Neutrophil (primary cell): ENCODE data around the gene DISC1.

ENCODE experiments used
- H3K27ac ChIP-seq: fragments of 200-600 bp; sonication (generic); 2 replicates; pipeline ENCODE4 v1.5.1; 2016; ENCODE audit warnings: mild to moderate bottlenecking, moderate library complexity
- H3K27me3 ChIP-seq: fragments of 200-600 bp; sonication (generic); 2 replicates; pipeline ENCODE4 v1.6.0; 2016; ENCODE audit warnings: mild to moderate bottlenecking
- H3K36me3 ChIP-seq: fragments of 200-600 bp; sonication (generic); 2 replicates; pipeline ENCODE4 v1.5.1; 2017
- H3K4me1 ChIP-seq, 2 experiments: fragments of 200-600 bp in 1 of 2; sonication (generic) in 1 of 2; 1 replicate in 1 of 2; 2 replicates in 1 of 2; pipeline versions ENCODE4 v1.5.1 to v1.6.1; 2013 to 2016; ENCODE audit warnings: low read depth in 1 of 2, low read length in 1 of 2, mild to moderate bottlenecking in 1 of 2, moderate library complexity in 1 of 2; ENCODE audit not compliant: control insufficient read depth in 1 of 2, insufficient read depth in 1 of 2
- H3K4me3 ChIP-seq, 2 experiments: fragments of 200-600 bp in 1 of 2; sonication (generic) in 1 of 2; 1 replicate in 1 of 2; 2 replicates in 1 of 2; pipeline ENCODE4 v1.5.1; 2013 to 2016; ENCODE audit warnings: low read depth in 1 of 2, low read length in 1 of 2, mild to moderate bottlenecking in 1 of 2, moderate library complexity in 1 of 2
- H3K9me3 ChIP-seq: fragments of 200-600 bp; sonication (generic); 2 replicates; pipeline ENCODE4 v1.5.1; 2016
- TF ChIP-seq, protein P1 (sequence below): fragments of 200-600 bp; sonication (generic); IDR thresholded peaks from 2 replicates; pipeline ENCODE4 v1.5.1; 2016; ENCODE audit warnings: antibody characterized with exemption

DISC1 gene

DNA sequence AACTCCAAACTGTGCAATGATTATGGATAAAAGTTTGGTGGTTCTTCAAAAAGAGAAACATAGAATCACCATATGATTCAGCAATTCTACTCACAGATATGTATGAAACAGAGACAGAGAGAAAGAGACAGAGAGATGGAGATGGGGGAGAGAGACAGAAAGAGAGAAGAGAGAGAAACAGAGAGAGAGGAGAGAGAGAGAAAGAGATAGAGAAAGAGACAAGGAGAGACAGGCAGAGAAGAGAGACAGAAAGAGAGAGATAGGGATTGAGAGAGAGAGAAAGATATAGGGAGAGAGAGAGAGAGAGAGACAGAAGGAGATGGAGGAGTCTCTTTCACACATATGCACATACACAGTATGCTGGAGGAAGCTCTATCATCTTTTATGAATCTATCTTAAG is 87.8 kb downstream of the DISC1 start:
- Histone ChIP-seq H3K27ac (no peak overlapping the region), H3K4me1 (no peaks in the 10 kb centered on the region), H3K27me3 (no peaks in the 10 kb centered on the region), H3K36me3 (no peaks in the 10 kb centered on the region), H3K4me3 (no peak overlapping the region), H3K9me3 (no peaks in the 10 kb centered on the region)
- TF ChIP-seq, protein P1, sequence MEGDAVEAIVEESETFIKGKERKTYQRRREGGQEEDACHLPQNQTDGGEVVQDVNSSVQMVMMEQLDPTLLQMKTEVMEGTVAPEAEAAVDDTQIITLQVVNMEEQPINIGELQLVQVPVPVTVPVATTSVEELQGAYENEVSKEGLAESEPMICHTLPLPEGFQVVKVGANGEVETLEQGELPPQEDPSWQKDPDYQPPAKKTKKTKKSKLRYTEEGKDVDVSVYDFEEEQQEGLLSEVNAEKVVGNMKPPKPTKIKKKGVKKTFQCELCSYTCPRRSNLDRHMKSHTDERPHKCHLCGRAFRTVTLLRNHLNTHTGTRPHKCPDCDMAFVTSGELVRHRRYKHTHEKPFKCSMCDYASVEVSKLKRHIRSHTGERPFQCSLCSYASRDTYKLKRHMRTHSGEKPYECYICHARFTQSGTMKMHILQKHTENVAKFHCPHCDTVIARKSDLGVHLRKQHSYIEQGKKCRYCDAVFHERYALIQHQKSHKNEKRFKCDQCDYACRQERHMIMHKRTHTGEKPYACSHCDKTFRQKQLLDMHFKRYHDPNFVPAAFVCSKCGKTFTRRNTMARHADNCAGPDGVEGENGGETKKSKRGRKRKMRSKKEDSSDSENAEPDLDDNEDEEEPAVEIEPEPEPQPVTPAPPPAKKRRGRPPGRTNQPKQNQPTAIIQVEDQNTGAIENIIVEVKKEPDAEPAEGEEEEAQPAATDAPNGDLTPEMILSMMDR: no peak

DNA sequence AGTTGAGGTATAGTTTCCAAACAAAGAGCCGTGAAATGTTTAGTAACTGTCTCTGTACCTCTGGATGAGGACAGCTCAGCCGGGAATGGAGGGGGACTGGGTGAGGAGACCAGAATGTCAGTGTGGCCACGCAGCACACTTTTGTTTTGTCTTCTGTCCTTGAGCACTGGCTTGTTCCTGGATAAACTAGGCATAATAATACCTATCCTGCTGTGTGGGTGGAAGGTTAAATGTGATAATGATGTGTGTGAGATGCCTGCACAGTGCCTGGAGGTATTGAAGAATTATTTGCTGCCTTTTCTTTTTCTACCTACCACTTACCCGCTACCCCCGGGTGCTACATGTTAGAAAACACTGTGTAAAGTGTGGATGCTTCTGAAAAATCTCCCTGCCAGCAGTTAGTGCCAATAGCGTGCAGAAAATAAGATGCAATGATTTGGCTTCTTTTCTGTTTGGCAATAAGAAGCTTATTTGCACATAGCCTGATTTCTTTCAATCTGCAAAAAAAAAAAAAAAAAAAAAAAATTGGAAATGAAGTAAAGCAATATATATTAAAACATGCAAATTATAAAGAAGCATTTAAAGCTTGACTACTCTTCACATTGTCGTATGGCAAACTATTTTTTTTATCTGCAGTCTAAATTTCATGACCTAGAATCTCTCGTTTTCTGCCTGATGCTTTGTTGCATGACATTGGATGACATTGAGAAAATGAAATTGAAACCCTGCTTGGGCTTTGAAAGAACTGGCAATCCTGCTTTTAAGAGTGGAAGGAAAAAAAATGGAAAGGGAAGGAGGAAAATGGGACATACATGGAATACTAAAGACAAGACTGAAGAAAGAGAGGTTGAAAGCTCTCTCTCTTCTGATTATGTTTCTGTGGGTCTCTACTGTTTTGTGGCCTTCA is 89.5 kb downstream of the DISC1 start:
- Histone ChIP-seq H3K9me3 (no peaks in the 10 kb centered on the region), H3K4me3 (no peak overlapping the region), H3K27me3 (no peaks in the 10 kb centered on the region), H3K27ac (no peak overlapping the region), H3K4me1 (no peaks in the 10 kb centered on the region), H3K36me3 (no peaks in the 10 kb centered on the region)
- TF ChIP-seq, protein P1: no peak

DNA sequence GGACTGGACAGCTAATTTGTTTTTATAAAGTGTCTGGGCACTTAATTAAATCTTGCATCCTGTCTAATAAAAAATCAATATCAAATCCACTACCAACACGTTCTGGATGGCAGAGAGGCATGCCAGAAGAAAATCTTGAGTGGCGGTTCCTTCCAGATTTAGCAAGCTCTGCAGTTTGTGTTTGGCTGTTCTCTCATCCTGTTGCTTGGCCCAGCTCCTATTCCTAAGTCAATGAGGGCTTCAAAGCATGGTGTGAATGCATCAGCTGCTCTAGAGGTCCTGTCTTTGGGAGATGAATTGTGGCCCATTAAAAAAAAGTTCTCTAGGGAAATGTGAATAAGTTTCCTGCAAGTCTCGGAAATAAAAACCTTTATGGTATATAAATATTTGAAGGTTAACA is 90.3 kb downstream of the DISC1 start:
- TF ChIP-seq, protein P1: no peak
- H3K27ac ChIP-seq: no peak overlapping the region
- no peaks in the 10 kb centered on the region for H3K27me3 ChIP-seq
- H3K4me3 ChIP-seq: no peak overlapping the region
- H3K9me3 ChIP-seq: no peaks in the 10 kb centered on the region
- no peaks in the 10 kb centered on the region for H3K36me3 ChIP-seq
- H3K4me1 ChIP-seq: no peaks in the 10 kb centered on the region

DNA sequence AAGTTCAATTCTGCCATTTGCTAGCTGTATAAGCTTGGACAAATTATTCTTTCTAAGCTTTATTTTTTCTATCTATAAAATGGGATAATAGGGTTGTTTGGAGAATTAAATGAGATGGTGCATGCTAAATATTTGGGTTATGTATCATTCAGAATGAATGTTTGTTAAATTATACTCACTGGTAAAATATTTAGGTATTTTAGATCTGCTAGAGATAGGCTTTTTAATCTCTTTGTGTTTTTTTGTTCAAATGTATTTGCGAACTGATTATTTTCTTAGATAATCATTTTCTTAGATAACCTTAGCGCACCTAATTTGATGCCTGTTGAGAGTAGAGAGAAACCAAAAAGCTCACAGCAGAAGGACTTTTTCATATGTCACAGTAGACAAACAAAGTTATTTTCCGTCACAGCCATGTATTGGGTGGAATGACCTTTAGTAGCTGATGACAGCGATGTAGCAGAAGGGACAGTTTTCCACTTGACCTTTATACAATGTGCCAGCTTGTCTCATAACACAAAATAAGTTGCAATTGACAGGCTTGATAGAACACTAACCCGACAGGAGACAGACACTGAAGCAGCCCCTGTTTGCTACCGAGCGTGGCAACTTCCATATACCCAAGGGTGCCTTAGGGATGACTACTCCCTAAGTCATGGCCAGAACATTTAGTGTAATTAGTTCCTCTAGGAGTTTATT is 93.0 kb downstream of the DISC1 start:
- Histone ChIP-seq H3K4me1 (no peaks in the 10 kb centered on the region), H3K27ac (no peak overlapping the region), H3K9me3 (no peaks in the 10 kb centered on the region), H3K36me3 (no peaks in the 10 kb centered on the region), H3K27me3 (no peaks in the 10 kb centered on the region), H3K4me3 (no peak overlapping the region)
- TF ChIP-seq, protein P1: no peak

DNA sequence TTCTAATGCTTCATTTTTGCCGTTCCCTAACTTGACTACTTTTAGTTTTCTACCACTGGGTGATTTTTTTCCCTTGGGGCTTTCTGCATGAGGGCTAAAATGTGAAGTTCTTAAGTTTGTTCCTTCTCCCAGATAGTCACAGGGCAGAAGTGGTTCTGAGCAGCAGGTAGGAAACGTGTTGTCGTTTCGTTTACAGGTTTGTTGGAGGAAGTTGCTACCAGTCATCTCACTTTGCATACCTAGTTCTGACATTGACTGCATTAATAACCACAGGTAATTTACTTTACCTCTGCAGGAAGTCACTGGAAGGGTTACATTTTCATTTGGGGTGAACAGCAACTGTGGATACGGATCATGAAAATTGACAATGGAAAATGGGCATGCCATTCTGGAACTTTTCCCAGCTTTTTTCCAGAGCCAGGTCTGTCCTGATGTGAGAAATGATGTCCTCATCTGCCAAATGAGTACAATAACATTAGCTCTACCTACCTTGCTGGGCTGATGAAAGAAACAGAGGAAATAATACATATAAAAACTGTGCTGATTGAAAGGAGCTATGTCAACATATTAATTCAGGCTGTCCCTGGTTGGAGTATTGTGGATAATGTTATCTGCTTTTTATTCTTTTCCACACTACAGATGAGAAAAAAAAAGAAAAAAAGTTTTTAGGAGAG is 94.2 kb downstream of the DISC1 start:
- peaks cover 0 to 6% of the 10 kb centered on the region in 2 experiments for H3K4me1 ChIP-seq
- H3K27me3 ChIP-seq: no peaks in the 10 kb centered on the region
- H3K4me3 ChIP-seq: no peak overlapping the region
- TF ChIP-seq, protein P1: no peak
- no peaks in the 10 kb centered on the region for H3K9me3 ChIP-seq
- H3K27ac ChIP-seq: no peak overlapping the region
- no peaks in the 10 kb centered on the region for H3K36me3 ChIP-seq
